Measurements from ENCODE around the gene NLGN3.

Gene NLGN3

GRCh38 chrX:71144651-71145050 lies at the start of gene NLGN3:
Gene NLGN3, plus strand, starts transcription at chrX:71144841. Its CDS starts 2,909 bp downstream, at chrX:71147750.
- DNase-seq (ENCODE audit: low read depth, low spot score): no peak
- TF ChIP-seq YY1 (IDR thresholded peaks at IDR 0.05; ENCODE audit: insufficient read depth, insufficient read length) (no peak), SUZ12 (IDR thresholded peaks at IDR 0.05; ENCODE audit: extremely low read depth, insufficient read depth, insufficient read length) (no peak), ZNF274 (IDR thresholded peaks at IDR 0.05; ENCODE audit: low read depth, low read length) (no peak)
- Histone ChIP-seq H3K4me1 (ENCODE audit: insufficient read depth, insufficient read length) (peaks cover 16% of the 10 kb centered on the region), H3K4me3 (ENCODE audit: insufficient read length, low read depth) (peak within 1 kb of the TSS; percentile 45), H3K27me3 (ENCODE audit: insufficient read depth, insufficient read length) (peaks cover 9% of the 10 kb centered on the region), H3K36me3 (ENCODE audit: insufficient read depth, insufficient read length, low read length) (peaks cover 29% of the 10 kb centered on the region), H3K9ac (ENCODE audit: insufficient read length, low read depth) (peak within 1 kb of the TSS; percentile 42), H3K9me3 (ENCODE audit: insufficient read depth, low read length) (no peaks in the 10 kb centered on the region)

GRCh38 chrX:71095033-71095432 lies 49.6 kb upstream of the NLGN3 start:
- Histone ChIP-seq H3K9me3 (ENCODE audit: insufficient read depth, low read length) (no peaks in the 10 kb centered on the region), H3K36me3 (ENCODE audit: insufficient read depth, insufficient read length, low read length) (no peaks in the 10 kb centered on the region), H3K9ac (ENCODE audit: insufficient read length, low read depth) (peak overlapping the region; percentile 76), H3K4me1 (ENCODE audit: insufficient read depth, insufficient read length) (peaks cover 12% of the 10 kb centered on the region), H3K4me3 (ENCODE audit: insufficient read length, low read depth) (peak overlapping the region; percentile 69), H3K27me3 (ENCODE audit: insufficient read depth, insufficient read length) (peaks cover 11% of the 10 kb centered on the region)
- TF ChIP-seq ZNF274 (IDR thresholded peaks at IDR 0.05; ENCODE audit: low read depth, low read length) (no peak), SUZ12 (IDR thresholded peaks at IDR 0.05; ENCODE audit: extremely low read depth, insufficient read depth, insufficient read length) (no peak), YY1 (IDR thresholded peaks at IDR 0.05; ENCODE audit: insufficient read depth, insufficient read length) (no peak)
- no peak for DNase-seq (ENCODE audit: low read depth, low spot score)

- peak within 1 kb of the TSS; percentile 88 for H3K9ac ChIP-seq (ENCODE audit: insufficient read length, low read depth)
- H3K4me3 ChIP-seq (ENCODE audit: insufficient read length, low read depth): peak within 1 kb of the TSS; percentile 74
- TF ChIP-seq SUZ12 (IDR thresholded peaks at IDR 0.05; ENCODE audit: extremely low read depth, insufficient read depth, insufficient read length): no peak
- no peak for TF ChIP-seq ZNF274 (IDR thresholded peaks at IDR 0.05; ENCODE audit: low read depth, low read length)
- no peak for TF ChIP-seq YY1 (IDR thresholded peaks at IDR 0.05; ENCODE audit: insufficient read depth, insufficient read length)
- no peaks in the 10 kb centered on the region for H3K9me3 ChIP-seq (ENCODE audit: insufficient read depth, low read length)
- peak; percentile 86 for DNase-seq (ENCODE audit: low read depth, low spot score)
- peaks cover 11% of the 10 kb centered on the region for H3K27me3 ChIP-seq (ENCODE audit: insufficient read depth, insufficient read length)
- peaks cover 14% of the 10 kb centered on the region for H3K4me1 ChIP-seq (ENCODE audit: insufficient read depth, insufficient read length)
- H3K36me3 ChIP-seq (ENCODE audit: insufficient read depth, insufficient read length, low read length): no peaks in the 10 kb centered on the region
Observed at GRCh38 chrX:71095555-71095980, 49.1 kb upstream of the NLGN3 start, which contains the start of gene FOXO4. Gene FOXO4, plus strand, starts transcription at chrX:71095851. Its CDS starts 678 bp downstream, at chrX:71096529.

GRCh38 chrX:71095981-71096759 lies 48.5 kb upstream of the NLGN3 start:
- Histone ChIP-seq H3K4me1 (ENCODE audit: insufficient read depth, insufficient read length) (peaks cover 19% of the 10 kb centered on the region), H3K36me3 (ENCODE audit: insufficient read depth, insufficient read length, low read length) (peaks cover 3% of the 10 kb centered on the region), H3K9ac (ENCODE audit: insufficient read length, low read depth) (peak overlapping the region; percentile 88), H3K27me3 (ENCODE audit: insufficient read depth, insufficient read length) (peaks cover 11% of the 10 kb centered on the region), H3K4me3 (ENCODE audit: insufficient read length, low read depth) (peak overlapping the region; percentile 74), H3K9me3 (ENCODE audit: insufficient read depth, low read length) (no peaks in the 10 kb centered on the region)
- peak; percentile 25 for DNase-seq (ENCODE audit: low read depth, low spot score)
- no peak for TF ChIP-seq YY1 (IDR thresholded peaks at IDR 0.05; ENCODE audit: insufficient read depth, insufficient read length)
- TF ChIP-seq SUZ12 (IDR thresholded peaks at IDR 0.05; ENCODE audit: extremely low read depth, insufficient read depth, insufficient read length): no peak
- TF ChIP-seq ZNF274 (IDR thresholded peaks at IDR 0.05; ENCODE audit: low read depth, low read length): no peak

GRCh38 chrX:71096760-71097032 lies 47.9 kb upstream of the NLGN3 start:
- no peak for TF ChIP-seq YY1 (IDR thresholded peaks at IDR 0.05; ENCODE audit: insufficient read depth, insufficient read length)
- no peak for TF ChIP-seq ZNF274 (IDR thresholded peaks at IDR 0.05; ENCODE audit: low read depth, low read length)
- TF ChIP-seq SUZ12 (IDR thresholded peaks at IDR 0.05; ENCODE audit: extremely low read depth, insufficient read depth, insufficient read length): no peak
- DNase-seq (ENCODE audit: low read depth, low spot score): no peak
- H3K4me3 ChIP-seq (ENCODE audit: insufficient read length, low read depth): peak overlapping the region; percentile 74
- H3K9ac ChIP-seq (ENCODE audit: insufficient read length, low read depth): peak overlapping the region; percentile 88
- H3K27me3 ChIP-seq (ENCODE audit: insufficient read depth, insufficient read length): peaks cover 11% of the 10 kb centered on the region
- peaks cover 21% of the 10 kb centered on the region for H3K4me1 ChIP-seq (ENCODE audit: insufficient read depth, insufficient read length)
- H3K9me3 ChIP-seq (ENCODE audit: insufficient read depth, low read length): no peaks in the 10 kb centered on the region
- peaks cover 7% of the 10 kb centered on the region for H3K36me3 ChIP-seq (ENCODE audit: insufficient read depth, insufficient read length, low read length)

GRCh38 chrX:71098302-71098701 lies 46.3 kb upstream of the NLGN3 start:
- Histone ChIP-seq H3K36me3 (ENCODE audit: insufficient read depth, insufficient read length, low read length) (peaks cover 10% of the 10 kb centered on the region), H3K4me3 (ENCODE audit: insufficient read length, low read depth) (no peak overlapping the region), H3K27me3 (ENCODE audit: insufficient read depth, insufficient read length) (peaks cover 11% of the 10 kb centered on the region), H3K9me3 (ENCODE audit: insufficient read depth, low read length) (no peaks in the 10 kb centered on the region), H3K4me1 (ENCODE audit: insufficient read depth, insufficient read length) (peaks cover 21% of the 10 kb centered on the region), H3K9ac (ENCODE audit: insufficient read length, low read depth) (no peak overlapping the region)
- no peak for TF ChIP-seq SUZ12 (IDR thresholded peaks at IDR 0.05; ENCODE audit: extremely low read depth, insufficient read depth, insufficient read length)
- DNase-seq (ENCODE audit: low read depth, low spot score): no peak

- TF ChIP-seq SUZ12 (IDR thresholded peaks at IDR 0.05; ENCODE audit: extremely low read depth, insufficient read depth, insufficient read length) (no peak), ZNF274 (IDR thresholded peaks at IDR 0.05; ENCODE audit: low read depth, low read length) (no peak), YY1 (IDR thresholded peaks at IDR 0.05; ENCODE audit: insufficient read depth, insufficient read length) (no peak)
- Histone ChIP-seq H3K36me3 (ENCODE audit: insufficient read depth, insufficient read length, low read length) (peaks cover 10% of the 10 kb centered on the region), H3K27me3 (ENCODE audit: insufficient read depth, insufficient read length) (peaks cover 11% of the 10 kb centered on the region), H3K4me3 (ENCODE audit: insufficient read length, low read depth) (peak overlapping the region; percentile 28), H3K9me3 (ENCODE audit: insufficient read depth, low read length) (no peaks in the 10 kb centered on the region), H3K9ac (ENCODE audit: insufficient read length, low read depth) (peak overlapping the region; percentile 42), H3K4me1 (ENCODE audit: insufficient read depth, insufficient read length) (peaks cover 21% of the 10 kb centered on the region)
- peak; percentile 72 for DNase-seq (ENCODE audit: low read depth, low spot score)
Observed at GRCh38 chrX:71098951-71099506, 45.6 kb upstream of the NLGN3 start.
